ENCODE measurements around the gene ANKRD28. TPM values are rescaled to one million over a fixed set of nuclear protein-coding genes. Genes with fewer than 3 reads are reported as not detected.

Gene ANKRD28
- total and polyA plus RNA-seq, 9 of the 15 experiments (the other 6 are each of a cell fraction or from before 2014, with no cell fraction given), result 11.7 to 66.0 (median 36.7) TPM

DNA sequence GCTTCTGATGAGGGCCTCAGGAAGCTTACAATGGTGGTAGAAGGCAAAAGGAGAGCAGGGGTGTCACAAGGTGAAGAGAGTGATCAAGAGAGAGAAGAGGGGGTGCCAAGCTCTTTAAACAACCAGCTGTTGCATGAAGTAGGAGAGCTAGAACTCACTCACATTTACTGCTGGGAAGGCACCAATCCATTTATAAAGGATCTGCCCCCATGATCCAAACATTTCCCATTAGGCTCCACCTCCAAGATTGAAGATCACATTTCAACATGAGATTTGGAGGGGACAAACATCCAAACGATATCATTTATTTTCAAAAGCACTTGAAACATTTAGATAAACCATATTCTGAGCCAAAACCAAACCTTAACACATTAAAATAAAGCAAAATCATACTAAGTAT is 26.3 kb downstream of the ANKRD28 start:
- no TSS peak for BruUV-seq (replicated peaks)
- H3K4me1 ChIP-seq (replicated peaks in 1 of 2; ENCODE audit: control insufficient read depth in 2 of 2, insufficient read depth in 2 of 2, low read length in 2 of 2), result no peaks in the 10 kb centered on the region
- intact Hi-C loops (cut with micrococcal nuclease) (no loop called here), in situ Hi-C loops (cut with MboI) (no loop called here)
- no peaks in the 10 kb centered on the region for H3K9me1 ChIP-seq (ENCODE audit: control insufficient read depth, insufficient read depth, low read length)
- H2AFZ ChIP-seq (ENCODE audit: low read depth, low read length), result no peak overlapping the region
- H3K27ac ChIP-seq (ENCODE audit: extremely low read depth, low read depth, low read length), result no peak overlapping the region
- no peaks in the 10 kb centered on the region; the same call in 2 of the 3 replicates for H3K36me3 ChIP-seq (ENCODE audit: control insufficient read depth, insufficient read depth, low read length)
- DNase-seq (ENCODE audit: extremely low read depth in 1 of 4, low spot score in 3 of 4), result no peak
- H3K9ac ChIP-seq (ENCODE audit: insufficient read depth in 1 of 2, low read depth in 2 of 2, low read length in 2 of 2), result no peak overlapping the region
- no peak for FAIRE-seq
- no peak overlapping the region for H3K4me2 ChIP-seq (ENCODE audit: insufficient read depth, low read length)
- no peak for ATAC-seq
- TF ChIP-seq E2F4 (CRISPR knock-in tag; IDR thresholded peaks at IDR 0.05; ENCODE audit: low read depth), result no peak
- no peak for TF ChIP-seq SNIP1 (IDR thresholded peaks at IDR 0.05; ENCODE audit: low read depth)
- no peak for TF ChIP-seq FOXP1 (CRISPR knock-in tag; IDR thresholded peaks at IDR 0.05)
- TF ChIP-seq ATF4 (CRISPR knock-in tag; IDR thresholded peaks at IDR 0.05), result no peak
- TF ChIP-seq CC2D1A (IDR thresholded peaks at IDR 0.05), result no peak
- TF ChIP-seq YBX1 (IDR thresholded peaks at IDR 0.05), result no peak
- TF ChIP-seq MAFF (IDR thresholded peaks at IDR 0.05; ENCODE audit: low read length), result no peak
- TF ChIP-seq ARID1B (IDR thresholded peaks at IDR 0.05), result no peak
- TF ChIP-seq GMEB1 (CRISPR knock-in tag; IDR thresholded peaks at IDR 0.05), result no peak
- no peak for TF ChIP-seq TGIF2 (CRISPR knock-in tag; IDR thresholded peaks at IDR 0.05)
- TF ChIP-seq ADNP (tag; IDR thresholded peaks at IDR 0.05), result no peak
- TF ChIP-seq ZBTB26 (CRISPR knock-in tag; IDR thresholded peaks at IDR 0.05), result no peak
- no peak for TF ChIP-seq MEF2D (tag; conservative IDR thresholded peaks at IDR 0.05; ENCODE audit: low read depth)
- no peak for TF ChIP-seq USF1 (CRISPR knock-in tag; IDR thresholded peaks at IDR 0.05)
- H3K4me3 ChIP-seq, result no peak overlapping the region
- no peaks in the 10 kb centered on the region for H4K20me1 ChIP-seq (replicated peaks; ENCODE audit: control insufficient read depth, insufficient read depth, low read length)
- CTCF ChIA-PET (ENCODE audit: low intra/inter-chr PET ratio), result no interaction called here
- WGBS (ENCODE audit: insufficient coverage, low coverage, missing lambda C conversion rate), result 60% methylated on average over 1 of the region's 1 CpG
- H3K27me3 ChIP-seq (ENCODE audit: control insufficient read depth in 2 of 2, insufficient read depth in 2 of 2, low read length in 2 of 2), result no peaks in the 10 kb centered on the region
- H3K9me3 ChIP-seq (replicated peaks; ENCODE audit: control insufficient read depth, insufficient read depth, low read depth, low read length), result no peaks in the 10 kb centered on the region
- peaks cover 32% of the 10 kb centered on the region for H3K79me2 ChIP-seq (ENCODE audit: control insufficient read depth, insufficient read depth, low read length)
- POLR2A ChIA-PET, result interaction anchor here (0.5 kb wide), 1 partner anchor 1460 kb away, joined by 3 read pairs; no protein-coding TSS in a partner anchor

Data from K562 (cell line).